ENCODE results near the gene UGDH. TPM values are rescaled to one million over a fixed set of nuclear protein-coding genes. Genes with fewer than 3 reads are reported as not detected.
A peak's percentile ranks its signal among the peaks of the same experiment; 100 is the strongest.
"Not testable (repeated sequence)": the region's sequence is repeated elsewhere in the genome, so short reads cannot be mapped to it uniquely, and the experiment has no call there.

The UGDH gene
- total RNA-seq, 1 donor from 2014 or later = 65.0 TPM

GRCh38 chr4:39539089-39539611 lies 11.9 kb upstream of the UGDH start:
- TF ChIP-seq, protein P1, sequence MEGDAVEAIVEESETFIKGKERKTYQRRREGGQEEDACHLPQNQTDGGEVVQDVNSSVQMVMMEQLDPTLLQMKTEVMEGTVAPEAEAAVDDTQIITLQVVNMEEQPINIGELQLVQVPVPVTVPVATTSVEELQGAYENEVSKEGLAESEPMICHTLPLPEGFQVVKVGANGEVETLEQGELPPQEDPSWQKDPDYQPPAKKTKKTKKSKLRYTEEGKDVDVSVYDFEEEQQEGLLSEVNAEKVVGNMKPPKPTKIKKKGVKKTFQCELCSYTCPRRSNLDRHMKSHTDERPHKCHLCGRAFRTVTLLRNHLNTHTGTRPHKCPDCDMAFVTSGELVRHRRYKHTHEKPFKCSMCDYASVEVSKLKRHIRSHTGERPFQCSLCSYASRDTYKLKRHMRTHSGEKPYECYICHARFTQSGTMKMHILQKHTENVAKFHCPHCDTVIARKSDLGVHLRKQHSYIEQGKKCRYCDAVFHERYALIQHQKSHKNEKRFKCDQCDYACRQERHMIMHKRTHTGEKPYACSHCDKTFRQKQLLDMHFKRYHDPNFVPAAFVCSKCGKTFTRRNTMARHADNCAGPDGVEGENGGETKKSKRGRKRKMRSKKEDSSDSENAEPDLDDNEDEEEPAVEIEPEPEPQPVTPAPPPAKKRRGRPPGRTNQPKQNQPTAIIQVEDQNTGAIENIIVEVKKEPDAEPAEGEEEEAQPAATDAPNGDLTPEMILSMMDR (IDR thresholded peaks at IDR 0.05; ENCODE audit: insufficient read depth, low read length, severe bottlenecking) = no peak
- no peak for FAIRE-seq
- H3K36me3 ChIP-seq (ENCODE audit: control insufficient read depth, insufficient read depth, low read length) = peaks cover 1% of the 10 kb centered on the region
- no peak overlapping the region for H3K4me3 ChIP-seq (ENCODE audit: low read depth, low read length)
- no peaks in the 10 kb centered on the region for H3K27me3 ChIP-seq (ENCODE audit: control insufficient read depth, insufficient read depth, low read length)
- peak; percentile 74 for DNase-seq (ENCODE audit: low read depth)

DNA sequence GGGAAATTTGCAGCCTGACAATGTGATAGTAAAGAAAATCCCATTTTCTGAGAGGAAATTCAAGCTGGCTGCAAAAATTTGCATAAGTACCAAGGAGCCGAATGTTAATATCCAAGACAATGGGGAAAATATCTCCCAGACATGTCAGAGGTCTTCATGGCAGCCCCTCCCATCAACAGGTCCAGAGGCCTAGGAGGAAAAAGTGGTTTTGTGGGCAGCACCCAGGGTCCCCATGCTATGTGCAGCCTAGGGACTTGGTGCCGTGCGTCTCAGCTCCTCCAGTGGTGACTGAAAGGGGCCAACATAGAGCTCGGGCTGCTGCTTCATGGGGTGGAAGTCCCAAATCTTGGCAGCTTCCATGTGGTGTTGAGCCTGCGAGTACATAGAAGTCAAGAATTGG lies 6.3 kb upstream of the UGDH start:
- TF ChIP-seq, protein P1 (IDR thresholded peaks at IDR 0.05; ENCODE audit: insufficient read depth, low read length, severe bottlenecking) = no peak
- no peaks in the 10 kb centered on the region for H3K27me3 ChIP-seq (ENCODE audit: control insufficient read depth, insufficient read depth, low read length)
- FAIRE-seq (no peak), DNase-seq (ENCODE audit: low read depth) (no peak)
- H3K4me3 ChIP-seq (ENCODE audit: low read depth, low read length) = no peak overlapping the region
- peaks cover 2% of the 10 kb centered on the region for H3K36me3 ChIP-seq (ENCODE audit: control insufficient read depth, insufficient read depth, low read length)

DNA sequence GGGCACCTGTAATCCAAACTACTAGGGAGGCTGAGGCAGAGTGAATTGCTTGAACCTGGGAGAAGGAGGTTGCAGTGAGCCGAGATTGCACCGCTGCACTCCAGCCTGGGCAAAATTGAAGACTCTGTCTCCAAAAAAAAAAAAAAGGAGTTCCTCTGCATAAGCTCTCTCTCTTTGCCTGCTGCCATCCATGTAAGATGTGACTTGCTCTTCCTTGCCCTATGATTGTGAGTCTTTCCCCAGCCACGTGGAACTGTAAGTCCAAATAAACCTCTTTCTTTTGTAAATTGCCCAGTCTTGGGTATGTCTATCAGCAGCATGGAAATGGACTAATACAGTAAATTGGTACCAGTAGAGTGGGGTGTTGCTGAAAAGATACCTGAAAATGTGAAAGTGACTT lies 5.0 kb upstream of the UGDH start:
- H3K27me3 ChIP-seq (ENCODE audit: control insufficient read depth, insufficient read depth, low read length); DNase-seq (ENCODE audit: low read depth); H3K4me3 ChIP-seq (ENCODE audit: low read depth, low read length); FAIRE-seq; H3K36me3 ChIP-seq (ENCODE audit: control insufficient read depth, insufficient read depth, low read length): not testable (repeated sequence)

- TF ChIP-seq, protein P1 (IDR thresholded peaks at IDR 0.05; ENCODE audit: insufficient read depth, low read length, severe bottlenecking) = no peak
- H3K4me3 ChIP-seq (ENCODE audit: low read depth, low read length) = no peak overlapping the region
- no peak for FAIRE-seq
- no peaks in the 10 kb centered on the region for H3K27me3 ChIP-seq (ENCODE audit: control insufficient read depth, insufficient read depth, low read length)
- H3K36me3 ChIP-seq (ENCODE audit: control insufficient read depth, insufficient read depth, low read length) = peaks cover 2% of the 10 kb centered on the region
- DNase-seq (ENCODE audit: low read depth) = no peak
Measured at GRCh38 chr4:39530682-39531081, 3.4 kb upstream of the UGDH start.

- H3K36me3 ChIP-seq (ENCODE audit: control insufficient read depth, insufficient read depth, low read length) = peaks cover 2% of the 10 kb centered on the region
- no peak overlapping the region for H3K4me3 ChIP-seq (ENCODE audit: low read depth, low read length)
- no peak for FAIRE-seq
- TF ChIP-seq, protein P1 (IDR thresholded peaks at IDR 0.05; ENCODE audit: insufficient read depth, low read length, severe bottlenecking) = no peak
- H3K27me3 ChIP-seq (ENCODE audit: control insufficient read depth, insufficient read depth, low read length) = no peaks in the 10 kb centered on the region
- DNase-seq (ENCODE audit: low read depth) = no peak
Measured at GRCh38 chr4:39529534-39529933, 2.3 kb upstream of the UGDH start.

DNA sequence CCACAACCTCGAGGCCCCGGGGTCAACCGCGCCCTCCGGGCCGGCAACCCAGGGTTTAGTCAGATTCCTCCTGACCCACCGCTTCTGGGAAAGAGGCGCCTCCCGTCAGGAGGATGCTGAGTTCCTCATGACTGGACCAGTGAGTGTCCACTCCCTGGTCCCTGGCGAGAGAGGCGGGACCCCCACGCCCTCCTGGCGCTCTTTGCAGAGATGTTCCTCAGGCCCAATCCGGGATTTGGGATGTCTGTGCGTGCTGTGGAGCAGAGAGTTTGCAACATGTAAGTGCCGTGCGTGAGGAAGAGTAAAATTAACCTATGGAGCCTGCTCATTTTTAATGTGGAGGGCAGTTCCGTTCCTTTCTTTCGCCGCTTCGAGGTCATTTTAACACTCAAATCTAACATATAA lies 824 bp upstream of the UGDH start:
- TF ChIP-seq, protein P1 (IDR thresholded peaks at IDR 0.05; ENCODE audit: insufficient read depth, low read length, severe bottlenecking) = no peak

More for the DNA sequence above, 824 bp upstream of the UGDH start:
- Histone ChIP-seq H3K27me3 (ENCODE audit: control insufficient read depth, insufficient read depth, low read length) (no peaks in the 10 kb centered on the region), H3K4me3 (ENCODE audit: low read depth, low read length) (peak overlapping the region; percentile 81), H3K36me3 (ENCODE audit: control insufficient read depth, insufficient read depth, low read length) (peaks cover 1% of the 10 kb centered on the region)
- FAIRE-seq = no peak
- peak; percentile 54 for DNase-seq (ENCODE audit: low read depth)
